Thyroid gland (tissue), 4 donors: ENCODE data around the gene ISG15. TPM values are rescaled to one million over a fixed set of nuclear protein-coding genes. Genes with fewer than 3 reads are reported as not detected.

Experiments used
- DNase-seq, 2 donors: peaks; one replicate each; pipeline ENCODE4 v3.0.0-alpha.2; 2019
- H3K27ac ChIP-seq, 3 donors: fragments of 200-600 bp; sonication (generic); 1 replicate in 2 of 3; 2 replicates in 1 of 3; pipeline ENCODE4 v1.5.1; 2016 to 2019; ENCODE audit warnings: mild to moderate bottlenecking in 1 of 3, moderate library complexity in 1 of 3
- H3K27me3 ChIP-seq: fragments of 200-600 bp; sonication (generic); one replicate; pipeline ENCODE4 v1.5.1; 2019
- H3K36me3 ChIP-seq, 2 donors: fragments of 200-600 bp; sonication (generic); one replicate each; pipeline ENCODE4 v1.5.1; 2016 to 2019
- H3K4me1 ChIP-seq, 2 donors: fragments of 200-600 bp; sonication (generic); one replicate each; pipeline ENCODE4 v1.5.1; 2017 to 2019
- H3K4me3 ChIP-seq, 3 donors: fragments of 200-600 bp; sonication (generic); replicated peaks in 1 of 3; 1 replicate in 2 of 3; 2 replicates in 1 of 3; pipeline ENCODE4 v1.5.1; 2016; ENCODE audit warnings: mild to moderate bottlenecking in 1 of 3
- H3K9me3 ChIP-seq: fragments of 200-600 bp; sonication (generic); one replicate; pipeline ENCODE4 v1.5.1; 2017
- POLR2A ChIP-seq, 2 donors: fragments of 450-650 bp; IDR thresholded peaks; one replicate each; pipeline ENCODE4 v1.6.1; 2017; ENCODE audit warnings: antibody characterized with exemption in 2 of 2, mild to moderate bottlenecking in 2 of 2, moderate library complexity in 1 of 2
- WGBS, 2 donors: methylation state at CpG; one replicate each; pipeline ENCODE4 v1.1.5; 2017; 5-methylcytosine and 5-hydroxymethylcytosine counted together
- intact Hi-C: fragments of 100-400 bp; cut with DNase I; formaldehyde crosslinking; loops from one replicate; pipeline ENCODE4 v1.15.1; 2023
- total RNA-seq, 4 donors: library from RNA; depleted of rRNA; stranded (reverse); fragments of >200 nt; gene quantifications; one replicate each; pipeline ENCODE4 v1.2.3, GENCODE V29; 2016
- TF ChIP-seq, protein P1 (sequence below), 6 experiments: fragments of 200-600 bp in 3 of 6; fragments of 450-650 bp in 3 of 6; sonication (generic) in 3 of 6; IDR thresholded peaks; one replicate each; pipeline ENCODE4 v1.5.1; 2016 to 2019; ENCODE audit warnings: antibody characterized with exemption in 6 of 6, mild to moderate bottlenecking in 2 of 6, inconsistent platforms in 1 of 6, moderate library complexity in 1 of 6

ISG15 gene
- total RNA-seq, 4 donors from 2014 or later: 18.5 to 57.5 (median 37.8) TPM

DNA sequence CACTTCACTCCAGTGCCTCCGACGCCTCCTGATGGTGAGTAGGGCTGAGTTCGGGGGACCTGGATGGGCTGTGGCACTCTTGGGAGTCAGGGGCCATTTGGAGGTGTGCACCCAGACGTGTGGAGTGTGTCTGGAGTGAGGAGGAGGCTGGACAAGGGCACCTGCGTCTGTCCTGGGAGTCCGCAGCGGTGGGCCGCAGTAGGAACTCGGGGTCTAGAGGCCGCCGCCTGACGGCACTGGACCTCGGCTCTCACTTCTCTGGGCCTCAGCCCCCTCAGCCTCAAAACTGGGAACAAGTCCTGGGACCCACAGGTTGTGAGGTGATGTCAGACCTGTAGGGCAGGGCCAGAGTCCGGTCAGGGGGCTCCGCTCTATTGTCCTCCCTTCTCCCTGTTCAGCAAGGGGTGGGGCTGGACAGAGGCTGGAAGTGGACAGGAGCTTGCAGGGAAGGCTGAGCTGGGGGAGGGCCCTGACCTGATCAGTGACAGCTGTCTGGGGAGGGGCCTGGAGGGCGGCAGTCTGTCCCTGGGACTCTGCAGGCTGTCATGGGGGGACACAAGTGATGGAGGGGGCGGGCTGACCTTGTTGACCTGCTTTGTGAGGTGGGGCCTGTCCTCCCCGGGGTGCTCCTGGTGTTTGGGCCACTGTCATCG, 22.1 kb downstream of the ISG15 start:
- intact Hi-C loops: no loop called here
- H3K27me3 ChIP-seq: no peaks in the 10 kb centered on the region
- no peak for TF ChIP-seq POLR2A (IDR thresholded peaks at IDR 0.05)
- TF ChIP-seq, protein P1, sequence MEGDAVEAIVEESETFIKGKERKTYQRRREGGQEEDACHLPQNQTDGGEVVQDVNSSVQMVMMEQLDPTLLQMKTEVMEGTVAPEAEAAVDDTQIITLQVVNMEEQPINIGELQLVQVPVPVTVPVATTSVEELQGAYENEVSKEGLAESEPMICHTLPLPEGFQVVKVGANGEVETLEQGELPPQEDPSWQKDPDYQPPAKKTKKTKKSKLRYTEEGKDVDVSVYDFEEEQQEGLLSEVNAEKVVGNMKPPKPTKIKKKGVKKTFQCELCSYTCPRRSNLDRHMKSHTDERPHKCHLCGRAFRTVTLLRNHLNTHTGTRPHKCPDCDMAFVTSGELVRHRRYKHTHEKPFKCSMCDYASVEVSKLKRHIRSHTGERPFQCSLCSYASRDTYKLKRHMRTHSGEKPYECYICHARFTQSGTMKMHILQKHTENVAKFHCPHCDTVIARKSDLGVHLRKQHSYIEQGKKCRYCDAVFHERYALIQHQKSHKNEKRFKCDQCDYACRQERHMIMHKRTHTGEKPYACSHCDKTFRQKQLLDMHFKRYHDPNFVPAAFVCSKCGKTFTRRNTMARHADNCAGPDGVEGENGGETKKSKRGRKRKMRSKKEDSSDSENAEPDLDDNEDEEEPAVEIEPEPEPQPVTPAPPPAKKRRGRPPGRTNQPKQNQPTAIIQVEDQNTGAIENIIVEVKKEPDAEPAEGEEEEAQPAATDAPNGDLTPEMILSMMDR (IDR thresholded peaks at IDR 0.05): no peak
- WGBS, 2 donors: 90 to 94% methylated on average over 9 to 16 of the region's 19 CpGs
- no peak overlapping the region for H3K4me3 ChIP-seq
- peaks cover 19 to 34% of the 10 kb centered on the region in 2 donors for H3K4me1 ChIP-seq
- H3K9me3 ChIP-seq: no peaks in the 10 kb centered on the region
- H3K27ac ChIP-seq: no peak overlapping the region
- H3K36me3 ChIP-seq: no peaks in the 10 kb centered on the region
- no peak for DNase-seq

DNA sequence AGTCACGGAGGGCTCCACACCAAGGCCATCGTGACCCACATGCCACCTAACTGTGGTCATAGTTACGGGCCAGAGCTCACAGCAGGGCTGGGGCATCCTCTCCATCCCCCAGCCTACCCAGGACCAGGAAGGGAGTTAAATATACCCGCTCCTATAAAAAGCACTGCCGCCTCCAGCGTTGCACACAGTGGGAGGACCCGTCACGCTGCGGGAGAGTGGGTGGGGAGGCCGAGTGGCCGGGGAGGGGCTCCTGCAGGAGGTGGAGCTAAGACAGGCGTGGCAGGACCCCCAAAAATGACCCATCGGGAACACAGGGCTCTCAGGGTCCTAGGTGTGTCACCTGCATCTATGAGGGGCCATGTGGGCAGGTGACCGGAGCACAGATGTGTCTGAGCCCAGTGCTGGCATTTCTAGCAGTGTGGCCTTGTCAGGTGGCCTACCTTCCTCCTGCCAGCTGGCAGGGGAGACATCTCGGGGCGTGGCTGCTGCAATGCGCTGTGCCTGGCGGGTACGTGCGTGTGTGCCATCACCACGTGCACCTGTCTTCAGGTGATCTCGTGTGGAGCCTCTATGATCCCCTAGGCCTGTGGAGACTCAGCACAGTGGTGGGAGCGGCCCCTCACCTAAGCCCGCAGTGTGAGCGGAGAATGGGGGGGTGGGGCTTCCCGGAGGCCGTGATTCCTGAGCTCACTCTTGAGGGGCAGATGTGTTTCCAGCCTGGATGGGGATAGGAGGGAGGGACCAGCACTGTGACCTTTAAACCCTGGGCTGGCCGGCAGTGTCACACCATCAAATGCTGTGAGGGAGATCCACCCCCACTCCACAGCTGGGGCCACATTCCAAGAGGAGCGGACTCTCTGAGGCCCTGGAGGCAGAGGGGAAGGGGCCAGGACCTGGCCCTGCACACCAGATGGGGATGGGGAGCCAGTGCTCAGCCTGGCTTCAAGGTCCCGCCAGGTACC, 24.4 kb downstream of the ISG15 start:
- 92% methylated on average over 25 to 28 of the region's 30 CpGs for WGBS, 2 donors
- no peaks in the 10 kb centered on the region for H3K9me3 ChIP-seq
- no peaks in the 10 kb centered on the region for H3K36me3 ChIP-seq
- no peak overlapping the region for H3K27ac ChIP-seq
- H3K4me3 ChIP-seq: no peak overlapping the region
- H3K27me3 ChIP-seq: no peaks in the 10 kb centered on the region
- DNase-seq: no peak
- no peak for TF ChIP-seq POLR2A (IDR thresholded peaks at IDR 0.05)
- TF ChIP-seq, protein P1 (IDR thresholded peaks at IDR 0.05): no peak
- intact Hi-C loops: no loop called here
- peaks cover 18 to 32% of the 10 kb centered on the region in 2 donors for H3K4me1 ChIP-seq

DNA sequence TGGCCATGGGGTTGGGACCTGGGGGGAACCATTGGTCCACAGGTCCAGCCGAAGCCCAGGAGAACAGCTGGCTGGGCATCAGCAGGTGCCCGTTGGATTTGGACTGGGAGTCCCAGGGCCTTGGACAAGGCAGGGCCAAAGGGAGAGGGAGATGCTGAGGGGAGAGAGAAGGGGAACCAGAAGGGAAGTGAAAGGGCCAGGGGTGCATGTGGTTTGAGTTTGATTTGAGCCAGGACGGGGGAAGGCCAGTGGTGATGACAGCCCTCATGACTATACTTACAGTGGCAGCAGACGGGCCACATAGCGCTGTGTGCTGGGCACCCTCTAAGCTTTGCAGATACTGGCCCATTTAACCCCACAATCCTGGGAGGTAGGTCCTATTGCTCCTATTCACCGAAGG, 25.4 kb downstream of the ISG15 start:
- Histone ChIP-seq H3K9me3 (no peaks in the 10 kb centered on the region), H3K27me3 (no peaks in the 10 kb centered on the region), H3K4me3 (no peak overlapping the region), H3K36me3 (peaks cover 0 to 2% of the 10 kb centered on the region in 2 donors), H3K27ac (no peak overlapping the region), H3K4me1 (peaks cover 16 to 25% of the 10 kb centered on the region in 2 donors)
- DNase-seq: no peak
- no peak for TF ChIP-seq POLR2A (IDR thresholded peaks at IDR 0.05)
- TF ChIP-seq, protein P1 (IDR thresholded peaks at IDR 0.05): no peak
- 93 to 94% methylated on average over 6 of the region's 6 CpGs for WGBS, 2 donors
- intact Hi-C loops: no loop called here

DNA sequence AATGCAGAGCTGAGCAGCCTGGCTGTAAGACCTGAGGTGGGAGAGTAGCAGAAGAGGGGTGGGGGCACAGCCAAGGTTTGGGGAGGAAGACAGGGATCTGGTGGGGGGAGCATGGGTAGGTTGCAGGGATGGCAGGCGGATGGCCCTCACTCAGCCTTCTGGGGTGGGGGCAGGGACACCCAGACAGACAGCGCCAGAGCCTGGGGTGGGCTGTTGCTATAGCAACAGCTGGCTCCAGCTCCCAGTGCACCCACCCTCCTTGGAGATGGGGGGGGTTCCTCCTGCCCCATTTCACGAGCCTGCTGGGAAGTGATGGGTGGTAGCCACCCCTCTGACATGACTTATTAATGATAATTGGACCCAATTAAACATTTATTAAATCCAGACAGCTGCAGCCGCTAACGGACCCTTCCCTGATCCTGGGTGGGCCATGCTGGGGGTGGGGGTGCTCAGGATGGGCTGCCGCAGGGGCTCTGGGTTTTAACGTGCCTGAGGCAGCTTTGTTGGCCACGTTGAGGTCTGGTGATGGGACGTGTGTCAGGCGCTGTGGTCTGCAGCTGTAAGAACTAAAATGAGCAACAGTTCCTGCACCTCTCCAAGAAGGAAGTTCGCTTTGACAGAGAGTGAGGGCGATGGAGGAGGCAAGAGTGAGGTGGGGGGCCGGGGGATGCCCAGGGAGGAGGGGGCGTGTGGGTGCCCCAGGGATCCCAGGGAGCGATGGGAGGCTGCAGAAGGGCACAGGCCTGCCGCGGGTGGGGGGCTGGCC, 26.0 kb downstream of the ISG15 start:
- WGBS, 2 donors: 57 to 73% methylated on average over 13 to 17 of the region's 17 CpGs
- H3K4me1 ChIP-seq: peaks cover 14 to 19% of the 10 kb centered on the region in 2 donors
- no peak for DNase-seq
- H3K27me3 ChIP-seq: no peaks in the 10 kb centered on the region
- H3K36me3 ChIP-seq: peaks cover 3 to 5% of the 10 kb centered on the region in 2 donors
- H3K9me3 ChIP-seq: no peaks in the 10 kb centered on the region
- H3K4me3 ChIP-seq: no peak overlapping the region
- intact Hi-C loops: no loop called here
- TF ChIP-seq, protein P1 (IDR thresholded peaks at IDR 0.05): no peak
- no peak for TF ChIP-seq POLR2A (IDR thresholded peaks at IDR 0.05)
- no peak overlapping the region for H3K27ac ChIP-seq
